Lower leg skin (tissue), 3 donors: Measurements from ENCODE around the gene DAGLA.

Experiments used
- CTCF ChIP-seq, 3 donors: fragments of 450-650 bp; IDR thresholded peaks; one replicate each; pipeline ENCODE4 v1.5.1; 2016; ENCODE audit warnings: antibody characterized with exemption in 3 of 3, mild to moderate bottlenecking in 3 of 3, moderate library complexity in 2 of 3
- POLR2A ChIP-seq, 2 donors: fragments of 450-650 bp; IDR thresholded peaks; one replicate each; pipeline ENCODE4 v1.6.1; 2016 to 2017; ENCODE audit warnings: antibody characterized with exemption in 2 of 2, mild to moderate bottlenecking in 1 of 2, moderate library complexity in 1 of 2

GRCh38 chr11:61699737-61700160, 19.6 kb downstream of the DAGLA start:
- no peak for TF ChIP-seq CTCF (IDR thresholded peaks at IDR 0.05)
- TF ChIP-seq POLR2A (IDR thresholded peaks at IDR 0.05) = no peak
